ENCODE results near the gene ACP1.

The ACP1 gene

GRCh38 chr2:256094-256493, 8.7 kb upstream of the ACP1 start:
- no peak for FAIRE-seq

DNA sequence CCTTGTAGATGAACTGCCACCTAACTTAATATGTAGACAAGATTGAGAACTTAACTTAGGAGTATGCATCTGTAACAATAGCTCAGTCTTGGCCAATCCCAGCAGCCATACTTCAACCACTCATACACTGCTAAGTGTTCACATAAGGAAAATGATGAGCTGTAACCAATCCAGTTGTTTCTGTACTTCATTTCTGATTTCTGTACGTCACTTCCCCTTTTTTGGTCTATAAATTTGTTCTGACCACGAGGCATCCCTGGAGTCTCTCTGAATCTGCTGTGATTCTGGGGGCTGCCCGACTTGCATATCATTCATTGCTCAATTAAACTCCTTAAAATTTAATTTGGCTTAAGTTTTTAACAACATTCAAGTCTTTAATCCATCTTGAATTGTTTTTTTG, 7.3 kb upstream of the ACP1 start:
- FAIRE-seq: no peak

DNA sequence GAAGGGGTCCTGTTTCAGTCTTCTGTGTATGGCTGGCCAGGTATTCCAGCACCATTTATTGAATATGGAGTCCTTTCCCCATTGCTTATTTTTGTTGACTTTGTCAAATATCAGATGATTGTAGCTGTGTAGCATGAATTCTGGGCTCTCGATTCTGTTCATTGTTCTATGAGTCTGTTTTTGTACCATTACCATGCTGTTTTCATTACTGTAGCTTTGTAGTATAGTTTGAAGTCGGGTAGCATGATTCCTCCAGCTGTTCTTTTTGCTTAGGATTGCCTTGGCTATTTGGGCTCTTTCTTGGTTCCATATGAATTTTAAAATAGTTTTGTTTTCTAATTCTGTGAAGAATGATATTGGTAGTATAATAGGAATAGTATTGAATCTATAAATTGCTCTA, 6.9 kb upstream of the ACP1 start:
- FAIRE-seq: no peak

DNA sequence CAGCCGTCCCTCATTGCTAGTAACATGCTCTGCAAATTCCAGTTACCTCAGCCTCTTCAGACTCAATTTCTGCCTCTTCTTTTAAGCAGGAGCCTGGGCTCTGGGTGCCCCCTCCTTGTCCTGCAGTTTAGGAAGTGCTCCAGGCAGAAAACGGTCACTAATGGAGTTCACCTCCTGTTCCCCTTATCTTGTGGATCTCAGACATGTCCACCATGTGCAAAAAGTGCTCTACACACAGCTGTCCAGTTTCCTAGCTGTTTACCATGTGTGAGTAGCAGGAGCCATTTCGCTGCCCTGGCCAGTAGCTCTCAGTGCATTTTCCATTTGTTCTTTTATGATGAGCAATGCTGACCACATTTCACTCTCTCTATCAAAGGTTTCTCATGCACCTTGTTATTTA, 5.8 kb upstream of the ACP1 start:
- FAIRE-seq: no peak

GRCh38 chr2:259789-260331, 4.9 kb upstream of the ACP1 start:
- no peak for FAIRE-seq

- FAIRE-seq: no peak
Observed at GRCh38 chr2:260507-261161, 4.1 kb upstream of the ACP1 start.

- FAIRE-seq: no peak
Observed at GRCh38 chr2:262117-262516, 2.6 kb upstream of the ACP1 start.

- FAIRE-seq: no peak
Observed at GRCh38 chr2:263022-263738, 1.6 kb upstream of the ACP1 start.

DNA sequence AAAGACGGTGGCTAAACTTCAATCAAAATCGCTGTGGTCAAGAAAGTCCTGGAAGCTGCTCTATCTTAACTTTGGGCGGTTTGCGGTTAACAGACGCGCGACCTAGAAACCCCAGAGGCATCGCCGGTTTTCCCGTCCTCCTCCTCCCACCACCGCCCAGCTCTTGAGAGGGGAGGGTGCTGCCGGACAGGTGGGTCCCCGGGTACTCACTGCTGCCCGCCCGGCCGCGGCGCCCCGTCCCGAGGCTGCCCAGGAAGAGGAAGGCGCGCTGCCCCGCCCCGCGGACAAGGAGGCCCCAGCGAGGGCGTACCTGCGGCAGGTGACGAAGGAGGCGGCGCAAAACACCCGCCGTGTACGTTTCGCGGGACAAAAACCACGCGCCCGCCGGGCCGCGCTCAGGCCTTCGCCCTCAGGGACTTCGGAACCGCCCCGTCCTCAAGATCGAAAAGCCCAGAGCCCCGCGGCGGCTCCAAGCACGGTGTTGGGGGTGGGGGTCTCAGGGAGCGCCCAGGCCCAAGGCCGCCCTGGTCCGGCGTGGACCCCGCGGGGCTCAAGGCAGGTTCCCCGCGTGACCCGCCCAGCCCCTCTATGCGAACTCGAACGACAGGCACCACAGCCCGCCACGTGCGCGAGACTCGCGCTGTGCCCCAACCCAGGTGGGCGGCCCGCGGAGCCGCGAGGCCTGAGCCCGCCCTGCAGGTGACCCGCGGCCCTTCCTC, 814 bp upstream of the ACP1 start, which contains the start of gene SH3YL1:
SH3YL1 (minus strand) TSS at position 259 of the 719 bp plus-strand sequence; CDS start at position 211, 48 bp downstream.
- no peak for FAIRE-seq

DNA sequence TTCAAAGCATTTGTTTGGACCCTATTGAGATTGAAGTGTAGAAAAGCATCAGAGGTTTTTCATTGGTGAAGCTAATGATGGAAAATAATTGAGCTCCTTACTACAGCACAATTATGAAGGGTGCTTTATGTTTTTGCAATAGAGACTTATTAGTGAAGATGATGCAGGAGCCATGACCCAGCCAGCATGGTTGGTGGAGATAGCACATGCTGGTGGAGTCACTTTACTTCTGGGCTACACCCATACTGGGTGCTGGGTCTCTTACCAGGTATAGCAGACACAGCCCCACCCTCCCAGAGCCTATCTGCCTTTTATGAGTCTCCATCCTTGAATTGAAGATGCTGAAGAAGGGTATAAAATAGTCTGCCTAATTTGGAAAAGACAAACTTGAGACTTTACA, 3.6 kb downstream of the ACP1 start:
- no peak for FAIRE-seq

GRCh38 chr2:269356-270030, 4.7 kb downstream of the ACP1 start:
- FAIRE-seq: no peak

DNA sequence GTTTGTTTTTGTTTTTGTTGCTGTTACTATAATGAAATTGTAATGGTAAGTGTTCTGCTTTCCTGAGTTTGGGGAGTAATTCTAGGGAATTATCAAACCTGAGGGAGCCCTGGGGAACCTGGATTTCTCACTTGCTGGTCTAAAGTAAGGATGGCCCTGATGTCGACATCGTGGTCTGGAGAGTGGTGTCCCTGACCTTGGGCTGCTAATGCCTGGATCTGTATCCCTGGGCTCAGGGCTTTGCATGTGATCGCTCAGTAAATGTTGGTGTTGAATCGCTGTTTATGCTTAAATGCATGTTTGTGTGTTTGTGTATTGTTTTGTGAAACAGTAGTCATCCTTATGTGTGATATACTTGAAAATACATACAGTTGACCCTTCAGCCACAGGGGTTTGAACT, 6.1 kb downstream of the ACP1 start:
- FAIRE-seq: no peak

- FAIRE-seq: no peak
Observed at GRCh38 chr2:271917-272316, 7.2 kb downstream of the ACP1 start.

- FAIRE-seq: no peak
Observed at GRCh38 chr2:273333-273732, 8.6 kb downstream of the ACP1 start.

DNA sequence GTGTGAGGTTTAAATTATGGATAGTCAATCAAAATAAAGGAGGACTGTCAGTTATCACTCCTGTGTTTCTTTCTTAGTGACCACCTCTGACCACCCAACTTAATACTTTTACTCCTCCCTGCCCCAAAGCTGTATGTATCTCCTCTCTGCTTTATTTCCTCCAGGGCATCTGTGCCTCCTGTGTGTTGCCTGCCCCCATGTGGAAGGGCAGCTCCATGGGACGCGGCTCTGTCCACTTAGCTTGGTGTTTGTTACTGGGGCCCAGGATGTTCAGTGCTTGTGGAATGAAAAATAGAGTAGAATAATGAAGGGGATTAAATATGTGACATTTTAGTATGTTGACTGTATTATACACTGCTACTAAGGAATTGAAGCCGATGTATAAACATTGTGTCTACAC, 9.8 kb downstream of the ACP1 start:
- FAIRE-seq: no peak

DNA sequence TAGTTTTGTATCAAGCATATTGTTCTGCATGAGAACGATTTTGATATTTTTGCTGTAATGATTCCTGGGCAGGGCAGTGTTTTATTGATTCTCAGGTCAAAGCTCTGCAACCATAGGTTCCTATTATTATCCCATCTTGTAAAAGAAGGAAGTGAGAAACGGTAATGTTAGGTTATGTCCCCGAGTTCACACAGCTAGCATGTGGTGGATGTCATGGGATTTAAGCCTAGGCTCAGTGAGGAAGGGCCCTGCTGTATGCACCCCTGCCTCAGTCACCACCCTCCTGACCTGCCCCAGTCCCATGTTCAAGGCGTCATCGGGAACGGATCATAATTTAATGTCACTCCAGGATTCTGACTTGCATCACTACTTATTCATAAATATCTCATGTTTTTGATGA, 10.7 kb downstream of the ACP1 start:
- no peak for FAIRE-seq

DNA sequence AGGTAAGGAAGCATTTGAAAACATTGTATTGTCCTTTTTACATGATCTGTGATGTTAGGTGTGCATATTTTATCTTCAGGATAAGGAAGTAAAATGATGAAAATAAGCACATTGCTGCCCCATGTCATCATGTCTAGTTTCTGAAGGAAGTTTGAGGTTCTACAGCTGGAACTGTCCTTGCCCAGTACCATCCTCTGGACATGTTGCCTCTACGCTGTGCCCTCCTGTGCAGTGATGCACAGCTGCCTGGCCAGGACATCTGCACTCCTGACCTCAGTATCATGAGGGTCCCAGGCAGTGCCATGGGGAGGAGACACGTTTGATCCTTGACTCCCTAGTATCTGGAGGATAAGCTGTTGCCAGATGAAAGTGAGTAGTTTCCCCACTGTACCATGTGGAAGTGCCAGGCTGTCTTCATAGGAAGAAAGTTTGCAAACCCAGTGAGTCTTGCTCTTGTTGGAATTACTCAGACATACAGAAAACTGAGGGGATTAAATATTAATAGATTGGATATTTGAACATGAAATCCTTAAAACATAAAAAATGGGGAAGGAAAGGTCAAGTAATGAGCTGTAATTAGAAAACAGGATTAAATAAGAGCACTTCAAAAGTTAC, 13.7 kb downstream of the ACP1 start:
- no peak for FAIRE-seq

DNA sequence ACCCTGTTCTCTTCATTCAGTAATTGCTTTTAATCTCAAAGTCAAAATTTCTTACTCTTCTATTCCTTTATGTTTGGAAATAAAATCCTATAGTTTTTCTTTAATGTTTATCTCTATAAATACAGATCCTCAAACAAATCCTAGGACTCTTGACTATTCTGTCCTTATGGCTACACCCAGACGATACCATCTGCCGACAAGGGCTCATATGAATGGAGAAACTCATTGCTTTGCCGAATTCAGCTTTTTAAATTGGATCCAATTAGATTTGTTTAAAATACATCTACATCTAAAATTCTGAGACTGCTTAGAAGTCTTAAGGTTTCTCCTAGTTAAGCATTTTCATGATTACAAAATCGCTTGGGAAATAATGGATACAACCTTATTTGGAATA, 14.2 kb downstream of the ACP1 start:
- FAIRE-seq: no peak

- no peak for FAIRE-seq
Observed at GRCh38 chr2:279366-279765, 14.6 kb downstream of the ACP1 start.

- no peak for FAIRE-seq
Observed at GRCh38 chr2:279956-280649, 15.4 kb downstream of the ACP1 start.

DNA sequence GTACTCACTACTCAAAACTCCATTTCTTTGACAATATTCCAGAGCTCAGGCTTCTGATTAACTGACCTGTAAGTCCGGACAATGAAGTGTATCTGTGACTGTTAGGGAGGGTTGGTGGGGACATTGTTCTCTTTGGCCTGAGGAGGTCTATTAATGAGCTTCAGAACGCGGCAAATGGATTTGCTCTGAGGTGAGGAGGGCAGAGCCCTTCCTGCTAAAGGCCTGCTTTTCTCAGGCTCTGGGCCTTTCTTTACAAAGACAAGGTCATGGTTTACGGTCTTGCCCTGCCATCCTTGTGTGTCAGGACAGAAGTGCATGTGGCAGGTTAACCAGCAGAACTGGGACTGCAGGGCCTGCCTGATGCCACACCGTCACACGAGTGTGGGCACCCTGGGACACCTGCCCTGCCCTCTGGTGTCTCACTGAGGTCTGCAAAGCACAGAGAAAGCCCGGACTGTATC, 15.9 kb downstream of the ACP1 start:
- no peak for FAIRE-seq

- no peak for FAIRE-seq
Observed at GRCh38 chr2:281381-281780, 16.6 kb downstream of the ACP1 start.
